Measurements from ENCODE around the gene NOTCH4.
A peak's percentile ranks its signal among the peaks of the same experiment; 100 is the strongest.

Gene NOTCH4

GRCh38 chr6:32156891-32157290, 67.0 kb downstream of the NOTCH4 start:
- DNase-seq, result no peak

GRCh38 chr6:32154514-32155161, 69.2 kb downstream of the NOTCH4 start:
- peak; percentile 77 for DNase-seq

- DNase-seq, result peak; percentile 77
Measured at GRCh38 chr6:32153564-32154513, 70.0 kb downstream of the NOTCH4 start, which contains the start of gene PPT2. TSS of gene PPT2 (plus strand) at chr6:32154141. CDS start at chr6:32154595, 454 bp downstream.

GRCh38 chr6:32152769-32153563, 70.9 kb downstream of the NOTCH4 start:
- DNase-seq, result no peak

- no peak for DNase-seq
Measured at GRCh38 chr6:32151863-32152768, 71.8 kb downstream of the NOTCH4 start, which contains the start of gene PRRT1. TSS of gene PRRT1 (minus strand) at chr6:32151939. CDS start at chr6:32151827, 112 bp downstream.

- DNase-seq, result no peak
Measured at GRCh38 chr6:32151181-32151862, 72.5 kb downstream of the NOTCH4 start.

- no peak for DNase-seq
Measured at GRCh38 chr6:32149932-32150870, 73.7 kb downstream of the NOTCH4 start.

GRCh38 chr6:32149092-32149755, 74.6 kb downstream of the NOTCH4 start:
- no peak for DNase-seq

GRCh38 chr6:32148289-32149091, 75.4 kb downstream of the NOTCH4 start:
- DNase-seq, result peak; percentile 5

- DNase-seq, result no peak
Measured at GRCh38 chr6:32147401-32148132, 76.3 kb downstream of the NOTCH4 start.

GRCh38 chr6:32146687-32147086, 77.2 kb downstream of the NOTCH4 start:
- DNase-seq, result no peak

- no peak for DNase-seq
Measured at GRCh38 chr6:32146287-32146686, 77.6 kb downstream of the NOTCH4 start.
